Colonic mucosa (tissue), 4 donors: ENCODE measurements around the gene TTC1. TPM values are rescaled to one million over a fixed set of nuclear protein-coding genes. Genes with fewer than 3 reads are reported as not detected.
A peak's percentile ranks its signal among the peaks of the same experiment; 100 is the strongest.
"Not testable (repeated sequence)": the region's sequence is repeated elsewhere in the genome, so short reads cannot be mapped to it uniquely, and the experiment has no call there.

Source experiments
- DNase-seq: peaks from one replicate; pipeline ENCODE4 v3.0.0-alpha.2; 2020
- H3K27ac ChIP-seq: fragments of 200-600 bp; one replicate; pipeline ENCODE4 v1.8.0; 2021
- H3K27me3 ChIP-seq: fragments of 200-600 bp; one replicate; pipeline ENCODE4 v1.8.0; 2021
- H3K36me3 ChIP-seq: fragments of 200-600 bp; one replicate; pipeline ENCODE4 v1.8.0; 2021
- H3K4me1 ChIP-seq: fragments of 200-600 bp; one replicate; pipeline ENCODE4 v1.8.0; 2021; ENCODE audit warnings: mild to moderate bottlenecking
- H3K4me3 ChIP-seq: fragments of 200-600 bp; one replicate; pipeline ENCODE4 v1.8.0; 2021
- H3K9ac ChIP-seq, 2 donors: one replicate each; pipeline ENCODE4 v1.7.0; 2013; ENCODE audit warnings: control low read depth in 2 of 2, low read depth in 2 of 2, low read length in 2 of 2
- H3K9me3 ChIP-seq: fragments of 200-600 bp; one replicate; pipeline ENCODE4 v1.8.0; 2021
- CTCF ChIP-seq: fragments of 200-600 bp; IDR thresholded peaks from one replicate; pipeline ENCODE4 v1.8.0; 2022; ENCODE audit warnings: antibody characterized with exemption, mild to moderate bottlenecking
- intact Hi-C: fragments of 100-400 bp; cut with DNase I; formaldehyde crosslinking; loops from one replicate; pipeline ENCODE4 v1.14.1; 2022
- total RNA-seq, 2 donors: library from RNA; stranded (reverse); fragmentation: NEBNext Ultra II Directional in 1 of 2; extraction: Animal tissue kit (Norgen Biotek cat#: 25700) in 1 of 2; gene quantifications; one replicate each; pipeline ENCODE4 v1.2.1, GENCODE V29; 2021
- donor health status: healthy.
- donor health status: DM: no; HTN: no; CAD: no.
- donor health status: DM: no; HTN: no; CAD: no.

Gene TTC1
- total RNA-seq, 2 donors from 2014 or later: 41.1 to 46.4 TPM

- peak; percentile 54 for DNase-seq
- Histone ChIP-seq H3K27ac (no peak overlapping the region), H3K4me1 (no peaks in the 10 kb centered on the region), H3K4me3 (no peak overlapping the region), H3K27me3 (no peaks in the 10 kb centered on the region), H3K36me3 (no peaks in the 10 kb centered on the region), H3K9me3 (no peaks in the 10 kb centered on the region), H3K9ac (no peak overlapping the region)
- TF ChIP-seq CTCF: peak; percentile 64
- intact Hi-C loops: no loop called here
These were observed 43.7 kb upstream of the TTC1 start for GRCh38 chr5:159965031-159965837.

GRCh38 chr5:159965838-159966128 is 43.2 kb upstream of the TTC1 start:
- H3K27me3 ChIP-seq, H3K9me3 ChIP-seq, H3K36me3 ChIP-seq, H3K9ac ChIP-seq, H3K4me1 ChIP-seq, intact Hi-C loops, H3K4me3 ChIP-seq, H3K27ac ChIP-seq, DNase-seq: not testable (repeated sequence)

- intact Hi-C loops: no loop called here
- no peaks in the 10 kb centered on the region for H3K36me3 ChIP-seq
- TF ChIP-seq CTCF: no peak
- H3K4me3 ChIP-seq: no peak overlapping the region
- no peaks in the 10 kb centered on the region for H3K9me3 ChIP-seq
- no peak for DNase-seq
- no peaks in the 10 kb centered on the region for H3K4me1 ChIP-seq
- H3K9ac ChIP-seq: no peak overlapping the region
- peaks cover 21% of the 10 kb centered on the region for H3K27me3 ChIP-seq
- H3K27ac ChIP-seq: no peak overlapping the region
These were observed 39.0 kb upstream of the TTC1 start for GRCh38 chr5:159969966-159970365.

- no peaks in the 10 kb centered on the region for H3K9me3 ChIP-seq
- H3K36me3 ChIP-seq: no peaks in the 10 kb centered on the region
- H3K9ac ChIP-seq: no peak overlapping the region
- H3K4me1 ChIP-seq: no peaks in the 10 kb centered on the region
- peaks cover 21% of the 10 kb centered on the region for H3K27me3 ChIP-seq
- H3K4me3 ChIP-seq: no peak overlapping the region
- no peak overlapping the region for H3K27ac ChIP-seq
- no peak for TF ChIP-seq CTCF
- DNase-seq: no peak
- intact Hi-C loops: no loop called here
These were observed 37.9 kb upstream of the TTC1 start for GRCh38 chr5:159971038-159971437.

GRCh38 chr5:159971514-159971913 is 37.4 kb upstream of the TTC1 start:
- Histone ChIP-seq H3K9ac (no peak overlapping the region), H3K4me3 (no peak overlapping the region), H3K9me3 (no peaks in the 10 kb centered on the region), H3K27ac (no peak overlapping the region), H3K27me3 (peaks cover 21% of the 10 kb centered on the region), H3K36me3 (no peaks in the 10 kb centered on the region), H3K4me1 (no peaks in the 10 kb centered on the region)
- no peak for DNase-seq
- TF ChIP-seq CTCF: no peak
- intact Hi-C loops: no loop called here

- Histone ChIP-seq H3K9ac (no peak overlapping the region), H3K27me3 (peaks cover 21% of the 10 kb centered on the region), H3K4me1 (no peaks in the 10 kb centered on the region), H3K4me3 (peak overlapping the region; percentile 28), H3K27ac (no peak overlapping the region), H3K36me3 (no peaks in the 10 kb centered on the region), H3K9me3 (no peaks in the 10 kb centered on the region)
- TF ChIP-seq CTCF: no peak
- intact Hi-C loops: no loop called here
- no peak for DNase-seq
These were observed 36.9 kb upstream of the TTC1 start for GRCh38 chr5:159971931-159972461.
